T-cell (primary cell): Measurements from ENCODE around the gene TPRG1. TPM values are rescaled to one million over a fixed set of nuclear protein-coding genes. Genes with fewer than 3 reads are reported as not detected.

ENCODE experiments used
- ATAC-seq, 4 experiments: fragments of 200-7000 bp in 3 of 4; fragments of 150-1000 bp in 1 of 4; cut with Tn5 transposase; replicated peaks in 1 of 4; 1 replicate in 3 of 4; 2 replicates in 1 of 4; pipeline ENCODE4 v1.10.0; 2021; ENCODE audit warnings: moderate library complexity in 3 of 4, mild to moderate bottlenecking in 2 of 4, moderate number of reproducible peaks in 1 of 4
- CTCF ChIA-PET, 2 donors: fragments of 300-600 bp; sonication (Branson Sonifier 250); formaldehyde crosslinking; loops; one replicate each; lab custom pipeline; 2022; ENCODE audit warnings: antibody characterized with exemption in 2 of 2; lab: Charles Lee
- POLR2A ChIA-PET, 2 donors: fragments of 300-600 bp; sonication (Branson Sonifier 250); formaldehyde crosslinking; loops; one replicate each; lab custom pipeline; 2022; ENCODE audit warnings: antibody characterized with exemption in 2 of 2; lab: Charles Lee
- DNase-seq, 35 experiments: peaks; one replicate each; pipeline versions ENCODE4 v3.0.0 to v3.0.0-alpha.2; 2013 to 2023
- H3K27ac ChIP-seq: one replicate; pipeline ENCODE4 v1.5.1; 2013; ENCODE audit warnings: low read length
- H3K27me3 ChIP-seq, 2 experiments: replicated peaks in 1 of 2; 1 replicate in 1 of 2; 2 replicates in 1 of 2; pipeline versions ENCODE4 v1.6.1 to v1.7.0; 2013; ENCODE audit warnings: low read length in 1 of 2, mixed read lengths in 1 of 2; ENCODE audit not compliant: control insufficient read depth in 2 of 2, insufficient read depth in 2 of 2; ENCODE audit errors: extremely low read depth in 1 of 2
- H3K36me3 ChIP-seq, 2 donors: 1 replicate in 1 of 2; 2 replicates in 1 of 2; pipeline versions ENCODE4 v1.6.1 to v1.7.0; 2013; ENCODE audit warnings: low read length in 1 of 2; ENCODE audit not compliant: control insufficient read depth in 2 of 2, insufficient read depth in 1 of 2; ENCODE audit errors: extremely low read depth in 1 of 2
- H3K4me1 ChIP-seq, 2 experiments: 1 replicate in 1 of 2; 2 replicates in 1 of 2; pipeline versions ENCODE4 v1.6.1 to v1.7.0; 2013; ENCODE audit warnings: low read length in 2 of 2, mixed read lengths in 1 of 2; ENCODE audit not compliant: insufficient read depth in 2 of 2, control insufficient read depth in 1 of 2; ENCODE audit errors: extremely low read depth in 1 of 2
- H3K4me3 ChIP-seq, 2 donors: 1 replicate in 1 of 2; 2 replicates in 1 of 2; pipeline versions ENCODE4 v1.5.1 to v1.7.0; 2013; ENCODE audit warnings: mild to moderate bottlenecking in 2 of 2, low read length in 1 of 2, moderate library complexity in 1 of 2; ENCODE audit not compliant: control insufficient read depth in 1 of 2; ENCODE audit errors: extremely low read depth in 1 of 2
- H3K9me3 ChIP-seq: 2 replicates; pipeline ENCODE4 v1.7.0; 2013
- H3K27ac Mint-ChIP-seq, 2 donors: one replicate each; pipeline ENCODE4 v1.8.0; 2020 to 2021; ENCODE audit warnings: mild to moderate bottlenecking in 2 of 2, mixed read lengths in 2 of 2
- H3K27me3 Mint-ChIP-seq, 2 donors: one replicate each; pipeline ENCODE4 v1.8.0; 2021 to 2022; ENCODE audit warnings: mixed read lengths in 2 of 2
- H3K36me3 Mint-ChIP-seq: one replicate; pipeline ENCODE4 v1.8.0; 2021; ENCODE audit warnings: mixed read lengths
- H3K4me1 Mint-ChIP-seq, 3 donors: one replicate each; pipeline ENCODE4 v1.8.0; 2020 to 2022; ENCODE audit warnings: mixed read lengths in 3 of 3, mild to moderate bottlenecking in 1 of 3
- H3K4me3 Mint-ChIP-seq, 3 donors: one replicate each; pipeline ENCODE4 v1.8.0; 2020 to 2022; ENCODE audit warnings: mild to moderate bottlenecking in 3 of 3, mixed read lengths in 3 of 3, moderate library complexity in 3 of 3
- H3K9me3 Mint-ChIP-seq, 3 donors: one replicate each; pipeline ENCODE4 v1.8.0; 2020 to 2022; ENCODE audit warnings: mixed read lengths in 3 of 3
- WGBS: methylation state at CpG from one replicate; pipeline ENCODE4 v1.1.5; 2013; ENCODE audit warnings: missing lambda C conversion rate; ENCODE audit not compliant: insufficient coverage; 5-methylcytosine and 5-hydroxymethylcytosine counted together
- total RNA-seq, 35 experiments: library from RNA in 6 of 35; stranded (reverse) in 6 of 35; fragments of 120-200 nt in 1 of 35; gene quantifications; one replicate each; pipeline versions ENCODE4 v1.2.1 to v1.2.4 and lab custom pipeline; 2013 to 2026

Gene TPRG1
- total RNA-seq, 5 donors from 2014 or later (not counting 1 experiment from before 2014, with no cell fraction given): 5.6 to 28.4 (median 15.5) TPM

DNA sequence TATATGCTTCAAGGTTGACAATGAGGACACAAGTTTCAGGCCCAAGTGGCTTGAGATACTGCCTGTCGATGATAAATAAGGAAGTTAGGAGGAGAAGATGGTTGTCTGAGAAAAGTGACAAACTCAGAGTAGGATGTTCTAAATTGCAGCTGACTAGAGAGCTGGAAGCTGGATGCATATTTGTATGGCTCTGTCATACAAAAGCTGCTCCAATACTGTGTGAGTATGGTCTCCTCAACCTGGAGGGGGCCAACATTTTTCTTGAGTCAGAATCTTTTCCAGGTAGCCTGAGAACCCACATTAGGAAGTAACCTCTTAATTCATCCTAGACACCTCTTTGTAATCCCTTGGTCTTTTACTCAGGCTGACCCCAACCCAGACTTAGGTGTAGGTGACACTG is 28.4 kb upstream of the TPRG1 start:
- H3K27me3 Mint-ChIP-seq: no peaks in the 10 kb centered on the region
- ChIA-PET CTCF (interaction anchor here (0.5 to 7.1 kb wide), 12 partner anchors 22 to 1404 kb away, joined by 3 to 81 read pairs (median 6); partner anchors contain the start of gene BCL6 (in 1 of the 2)), POLR2A (no interaction called here)
- peaks cover 12 to 37% (median 36%) of the 10 kb centered on the region in 3 donors for H3K4me1 Mint-ChIP-seq
- Histone ChIP-seq H3K4me3 (no peak overlapping the region), H3K27ac (peak overlapping the region; percentile 5), H3K4me1 (peaks cover 3 to 14% of the 10 kb centered on the region in 2 experiments), H3K9me3 (no peaks in the 10 kb centered on the region), H3K27me3 (no peaks in the 10 kb centered on the region), H3K36me3 (no peaks in the 10 kb centered on the region)
- peak overlapping the region; percentile 2 to 9 for H3K27ac Mint-ChIP-seq
- ATAC-seq (no peak), DNase-seq (no peak)
- H3K4me3 Mint-ChIP-seq: no peak overlapping the region
- WGBS: 78% methylated on average over 1 of the region's 1 CpG
- H3K36me3 Mint-ChIP-seq: no peaks in the 10 kb centered on the region
- H3K9me3 Mint-ChIP-seq: no peaks in the 10 kb centered on the region

DNA sequence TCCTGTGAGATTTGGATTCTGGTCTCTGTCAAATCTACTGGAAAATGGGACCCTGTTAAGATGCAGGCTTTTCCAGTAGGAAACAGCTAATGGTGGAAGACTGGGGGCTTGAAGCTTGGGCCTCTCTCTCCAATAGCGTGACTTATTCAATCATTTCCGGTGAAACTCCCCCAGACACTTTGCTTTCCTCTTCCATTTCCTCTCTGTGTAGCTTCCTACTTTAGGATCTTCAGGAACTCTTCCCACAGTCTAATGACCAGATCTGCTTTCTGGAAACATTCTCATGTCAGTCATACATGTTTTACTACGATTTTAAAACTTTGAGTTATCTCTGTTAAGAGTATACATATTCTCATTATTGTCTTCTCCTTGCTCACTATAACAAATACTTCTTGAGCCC is 28.0 kb upstream of the TPRG1 start:
- ChIA-PET POLR2A (interaction anchor here in 1 of 2 donors (1.0 kb wide), 1 partner anchor 1405 kb away, joined by 3 read pairs; no protein-coding TSS in a partner anchor), CTCF (interaction anchor here (0.5 to 7.1 kb wide), 9 partner anchors 17 to 1405 kb away, joined by 3 to 81 read pairs (median 9); no protein-coding TSS in a partner anchor)
- 94% methylated on average over 2 of the region's 3 CpGs for WGBS
- Histone ChIP-seq H3K27me3 (no peaks in the 10 kb centered on the region), H3K9me3 (no peaks in the 10 kb centered on the region), H3K27ac (peak overlapping the region; percentile 8), H3K4me3 (no peak overlapping the region), H3K4me1 (peaks cover 3 to 14% of the 10 kb centered on the region in 2 experiments), H3K36me3 (no peaks in the 10 kb centered on the region)
- Mint-ChIP-seq H3K4me1 (peaks cover 12 to 37% (median 37%) of the 10 kb centered on the region in 3 donors), H3K4me3 (no peak overlapping the region), H3K36me3 (no peaks in the 10 kb centered on the region), H3K27ac (peak overlapping the region in 1 of 2 donors; percentile 80), H3K9me3 (no peaks in the 10 kb centered on the region), H3K27me3 (no peaks in the 10 kb centered on the region)
- DNase-seq (no peak), ATAC-seq (no peak)

DNA sequence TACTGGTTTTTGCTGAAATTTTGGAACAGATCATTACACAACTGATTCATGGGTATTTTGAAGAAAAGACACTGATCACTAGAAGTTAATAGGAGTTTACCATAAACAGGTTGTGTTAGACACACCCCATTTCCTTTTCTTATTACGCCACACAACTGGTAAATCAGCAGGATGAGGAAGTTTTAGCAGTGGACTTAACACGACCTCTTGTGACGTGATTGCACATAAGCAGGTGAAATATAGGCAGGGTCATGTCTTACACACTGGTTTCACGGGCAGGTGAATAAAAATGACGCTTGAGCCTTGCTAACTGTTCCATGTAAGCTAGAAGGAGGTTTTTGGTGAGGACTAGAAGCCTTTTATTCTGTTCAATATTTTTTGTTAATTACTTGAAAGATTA is 27.1 kb upstream of the TPRG1 start:
- peak overlapping the region; percentile 8 for H3K27ac ChIP-seq

DNA sequence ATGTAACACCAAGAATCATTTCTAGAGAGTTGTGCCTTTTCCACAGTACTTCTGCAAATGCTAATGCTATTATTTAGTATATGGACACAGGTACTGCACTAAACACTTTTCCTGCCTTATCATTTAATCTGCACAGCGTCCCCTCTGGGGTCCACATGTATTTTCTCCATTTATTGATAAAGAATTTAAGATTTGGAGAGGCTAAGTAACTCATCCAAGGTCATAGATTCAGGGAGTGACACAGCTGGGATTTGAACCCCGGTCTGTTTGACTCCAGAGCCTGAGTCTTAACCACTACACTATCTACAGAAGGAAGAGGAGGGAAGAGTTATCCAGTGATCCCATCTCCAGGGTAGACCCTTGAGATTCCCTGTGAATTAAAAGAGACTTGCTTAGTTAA is 24.9 kb upstream of the TPRG1 start:
- WGBS: no CpG with 5 or more reads among the region's 2 CpGs
- Histone ChIP-seq H3K27me3 (no peaks in the 10 kb centered on the region), H3K9me3 (no peaks in the 10 kb centered on the region), H3K4me3 (no peak overlapping the region), H3K4me1 (peaks cover 3 to 14% of the 10 kb centered on the region in 2 experiments), H3K36me3 (no peaks in the 10 kb centered on the region), H3K27ac (no peak overlapping the region)
- ATAC-seq (no peak), DNase-seq (no peak)
- Mint-ChIP-seq H3K36me3 (no peaks in the 10 kb centered on the region), H3K4me3 (no peak overlapping the region), H3K27me3 (no peaks in the 10 kb centered on the region), H3K9me3 (no peaks in the 10 kb centered on the region), H3K4me1 (peaks cover 12 to 34% (median 30%) of the 10 kb centered on the region in 3 donors), H3K27ac (no peak overlapping the region)
- ChIA-PET POLR2A (no interaction called here), CTCF (interaction anchor here (0.6 to 7.1 kb wide), 5 partner anchors 192 to 1986 kb away, joined by 3 to 81 read pairs (median 4); no protein-coding TSS in a partner anchor)

More for the DNA sequence above, 27.1 kb upstream of the TPRG1 start:
- H3K4me3 ChIP-seq: no peak overlapping the region
- H3K9me3 ChIP-seq: no peaks in the 10 kb centered on the region
- Mint-ChIP-seq H3K9me3 (no peaks in the 10 kb centered on the region), H3K36me3 (no peaks in the 10 kb centered on the region), H3K4me1 (peaks cover 12 to 37% (median 37%) of the 10 kb centered on the region in 3 donors), H3K4me3 (no peak overlapping the region), H3K27ac (peak overlapping the region; percentile 16 to 80), H3K27me3 (no peaks in the 10 kb centered on the region)
- no CpG with 5 or more reads among the region's 5 CpGs for WGBS
- peak in 19 of 35 experiments; percentile 1 to 75 (median 13) for DNase-seq
- peaks cover 3 to 14% of the 10 kb centered on the region in 2 experiments for H3K4me1 ChIP-seq
- ChIA-PET CTCF (interaction anchor here (1.1 to 7.1 kb wide), 8 partner anchors 23 to 1405 kb away, joined by 3 to 81 read pairs (median 9); no protein-coding TSS in a partner anchor), POLR2A (interaction anchor here in 1 of 2 donors (0.5 to 1.0 kb wide), 2 partner anchors 1406 to 1407 kb away, joined by 3 to 6 read pairs; no protein-coding TSS in a partner anchor)
- ATAC-seq: peak; percentile 83 to 90 (median 88)
- no peaks in the 10 kb centered on the region for H3K36me3 ChIP-seq
- no peaks in the 10 kb centered on the region for H3K27me3 ChIP-seq

DNA sequence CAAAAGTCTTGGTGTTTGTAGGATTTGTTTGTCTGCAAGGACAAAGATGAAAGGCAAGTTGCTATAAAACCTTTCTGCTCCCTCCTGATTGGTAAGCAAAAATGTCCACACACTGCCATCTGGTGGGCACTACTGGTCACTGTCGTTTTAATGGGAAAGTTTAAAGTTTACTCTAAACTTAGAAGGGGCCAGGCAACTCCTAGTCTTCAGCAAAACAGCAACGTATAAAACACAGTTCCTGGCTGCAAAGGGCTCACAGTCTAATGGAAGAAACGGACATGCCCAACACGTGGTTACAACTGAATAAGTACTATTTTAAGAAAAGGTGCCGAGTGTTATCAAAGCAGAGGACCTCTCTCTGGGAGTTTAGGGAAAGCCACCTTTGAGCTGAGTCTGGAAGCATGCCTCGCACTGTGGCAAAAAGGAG is 23.7 kb upstream of the TPRG1 start:
- no peak overlapping the region for H3K4me3 Mint-ChIP-seq
- peak; percentile 19 to 84 (median 60) for DNase-seq
- Histone ChIP-seq H3K27me3 (no peaks in the 10 kb centered on the region), H3K36me3 (no peaks in the 10 kb centered on the region), H3K27ac (no peak overlapping the region), H3K4me1 (peaks cover 3 to 6% of the 10 kb centered on the region in 2 experiments), H3K9me3 (no peaks in the 10 kb centered on the region), H3K4me3 (no peak overlapping the region)
- H3K27me3 Mint-ChIP-seq: no peaks in the 10 kb centered on the region
- peaks cover 12 to 25% (median 22%) of the 10 kb centered on the region in 3 donors for H3K4me1 Mint-ChIP-seq
- no peaks in the 10 kb centered on the region for H3K9me3 Mint-ChIP-seq
- ATAC-seq: peak; percentile 55 to 75 (median 62)
- ChIA-PET POLR2A (interaction anchor here in 1 of 2 donors (0.8 kb wide), 1 partner anchor 1408 kb away, joined by 3 read pairs; no protein-coding TSS in a partner anchor), CTCF (interaction anchor here (0.7 to 3.9 kb wide), 8 partner anchors 8 to 1410 kb away, joined by 3 to 57 read pairs (median 6); no protein-coding TSS in a partner anchor)
- 54% methylated on average over 4 of the region's 6 CpGs for WGBS
- H3K36me3 Mint-ChIP-seq: no peaks in the 10 kb centered on the region
- peak overlapping the region in 1 of 2 donors; percentile 21 for H3K27ac Mint-ChIP-seq

DNA sequence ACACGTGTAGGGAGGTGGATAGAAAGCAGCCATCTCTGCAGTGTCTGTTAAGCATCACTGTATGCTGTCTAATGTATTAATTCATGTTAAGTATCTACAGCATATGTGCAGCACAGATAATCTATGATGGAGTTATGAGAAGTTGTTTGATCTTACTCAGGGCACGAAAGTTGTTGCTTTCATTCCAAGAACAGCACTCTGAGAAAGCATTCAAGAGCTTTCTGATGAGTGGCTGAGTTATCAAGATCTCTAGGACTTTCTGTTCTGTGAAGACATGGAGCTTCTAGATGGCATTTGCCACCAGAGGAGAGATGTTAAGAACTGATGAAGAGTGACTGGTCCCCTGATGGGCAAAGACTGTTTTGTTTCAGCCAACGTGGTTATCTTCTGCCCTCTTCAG is 22.6 kb upstream of the TPRG1 start:
- H3K27ac Mint-ChIP-seq: no peak overlapping the region
- ATAC-seq: no peak

More for the DNA sequence above, 22.6 kb upstream of the TPRG1 start:
- CTCF ChIA-PET: interaction anchor here (0.5 to 3.9 kb wide), 9 partner anchors 9 to 1411 kb away, joined by 3 to 57 read pairs (median 5); no protein-coding TSS in a partner anchor
- 20% methylated on average over 2 of the region's 3 CpGs for WGBS
- Mint-ChIP-seq H3K27me3 (no peaks in the 10 kb centered on the region), H3K36me3 (no peaks in the 10 kb centered on the region), H3K9me3 (no peaks in the 10 kb centered on the region), H3K4me3 (no peak overlapping the region), H3K4me1 (peaks cover 9 to 16% (median 11%) of the 10 kb centered on the region in 3 donors)
- peaks cover 0 to 3% of the 10 kb centered on the region in 2 experiments for H3K4me1 ChIP-seq
- H3K27me3 ChIP-seq: no peaks in the 10 kb centered on the region
- no peaks in the 10 kb centered on the region for H3K36me3 ChIP-seq
- H3K9me3 ChIP-seq: no peaks in the 10 kb centered on the region
- no peak overlapping the region for H3K4me3 ChIP-seq
- DNase-seq: no peak
- no peak overlapping the region for H3K27ac ChIP-seq
- POLR2A ChIA-PET: no interaction called here
